Right atrium auricular region (tissue), 2 donors: ENCODE results near the gene ZNF256. TPM values are rescaled to one million over a fixed set of nuclear protein-coding genes. Genes with fewer than 3 reads are reported as not detected.

Source experiments
- DNase-seq: peaks from one replicate; pipeline ENCODE4 v3.0.0-alpha.2; 2019; ENCODE audit warnings: low spot score
- H3K27ac ChIP-seq, 2 donors: fragments of 200-600 bp; sonication (generic); 1 replicate in 1 of 2; 2 replicates in 1 of 2; pipeline ENCODE4 v1.5.1; 2016 to 2019
- H3K27me3 ChIP-seq, 2 donors: fragments of 200-600 bp; sonication (generic); one replicate each; pipeline versions ENCODE4 v1.5.1 to v1.6.0; 2017 to 2019
- H3K36me3 ChIP-seq: fragments of 200-600 bp; sonication (generic); one replicate; pipeline ENCODE4 v1.5.1; 2016
- H3K4me1 ChIP-seq, 2 donors: fragments of 200-600 bp; sonication (generic); one replicate each; pipeline versions ENCODE4 v1.5.1 to v1.6.0; 2017 to 2019
- H3K4me3 ChIP-seq, 2 donors: fragments of 200-600 bp; sonication (generic); 1 replicate in 1 of 2; 2 replicates in 1 of 2; pipeline ENCODE4 v1.5.1; 2017 to 2019; ENCODE audit warnings: mild to moderate bottlenecking in 1 of 2, moderate library complexity in 1 of 2
- H3K9me3 ChIP-seq, 2 donors: fragments of 200-600 bp; sonication (generic); one replicate each; pipeline ENCODE4 v1.5.1; 2019
- CTCF ChIP-seq, 2 donors: fragments of 200-600 bp; sonication (generic); IDR thresholded peaks; one replicate each; pipeline ENCODE4 v1.5.1; 2019; ENCODE audit warnings: antibody characterized with exemption in 2 of 2
- total RNA-seq, 2 donors: library from RNA; depleted of rRNA; stranded (reverse); fragments of >200 nt; gene quantifications; one replicate each; pipeline ENCODE4 v1.1.0, GENCODE V29; 2016

The ZNF256 gene
- total RNA-seq = 1 to 10 TPM; 5.3 to 5.7 TPM

GRCh38 chr19:57947419-57948134 is at the start of gene ZNF256:
Gene ZNF256 (minus strand): TSS chr19:57947706. CDS start chr19:57947474, 232 bp downstream.
- DNase-seq = peak; percentile 96
- Histone ChIP-seq H3K4me1 (peaks cover 0 to 13% of the 10 kb centered on the region in 2 donors), H3K36me3 (peaks cover 15% of the 10 kb centered on the region), H3K27me3 (no peaks in the 10 kb centered on the region), H3K9me3 (peaks cover 0 to 12% of the 10 kb centered on the region in 2 donors), H3K4me3 (peak within 1 kb of the TSS; percentile 96 to 99), H3K27ac (peak within 1 kb of the TSS; percentile 85 to 86)
- TF ChIP-seq CTCF (IDR thresholded peaks at IDR 0.05) = peak; percentile 56 to 76

GRCh38 chr19:57992841-57993240 is 45.3 kb upstream of the ZNF256 start:
- Histone ChIP-seq H3K9me3 (peaks cover 23 to 77% of the 10 kb centered on the region in 2 donors), H3K4me3 (no peak overlapping the region), H3K27ac (no peak overlapping the region), H3K36me3 (peaks cover 54% of the 10 kb centered on the region), H3K27me3 (no peaks in the 10 kb centered on the region), H3K4me1 (no peaks in the 10 kb centered on the region)
- DNase-seq = no peak
- TF ChIP-seq CTCF (IDR thresholded peaks at IDR 0.05) = no peak

GRCh38 chr19:57978586-57979289 is 31.2 kb upstream of the ZNF256 start:
- peaks cover 91 to 100% of the 10 kb centered on the region in 2 donors for H3K9me3 ChIP-seq

GRCh38 chr19:57974434-57974833 is 26.9 kb upstream of the ZNF256 start, which contains the start of gene C19orf18:
Gene C19orf18 (minus strand): TSS chr19:57974534. CDS start chr19:57974432, 102 bp downstream.
- TF ChIP-seq CTCF (IDR thresholded peaks at IDR 0.05) = no peak
- Histone ChIP-seq H3K4me3 (no peak within 1 kb of the TSS), H3K9me3 (peaks cover 57 to 100% of the 10 kb centered on the region in 2 donors), H3K4me1 (no peaks in the 10 kb centered on the region), H3K27ac (no peak within 1 kb of the TSS), H3K27me3 (no peaks in the 10 kb centered on the region), H3K36me3 (peaks cover 45% of the 10 kb centered on the region)
- DNase-seq = no peak

More at GRCh38 chr19:57978586-57979289, 31.2 kb upstream of the ZNF256 start:
- H3K36me3 ChIP-seq = peaks cover 77% of the 10 kb centered on the region
- no peaks in the 10 kb centered on the region for H3K4me1 ChIP-seq
- no peak overlapping the region for H3K4me3 ChIP-seq
- H3K27me3 ChIP-seq = no peaks in the 10 kb centered on the region
- no peak overlapping the region for H3K27ac ChIP-seq
- no peak for TF ChIP-seq CTCF (IDR thresholded peaks at IDR 0.05)
- no peak for DNase-seq

- H3K36me3 ChIP-seq = no peaks in the 10 kb centered on the region
- no peaks in the 10 kb centered on the region for H3K27me3 ChIP-seq
- H3K4me3 ChIP-seq = no peak overlapping the region
- no peak overlapping the region for H3K27ac ChIP-seq
- peaks cover 0 to 87% of the 10 kb centered on the region in 2 donors for H3K9me3 ChIP-seq
- no peak for TF ChIP-seq CTCF (IDR thresholded peaks at IDR 0.05)
- DNase-seq = no peak
- no peaks in the 10 kb centered on the region for H3K4me1 ChIP-seq
Measured at GRCh38 chr19:57964761-57965160, 17.3 kb upstream of the ZNF256 start.
